HG03575 (cell line): Measurements from ENCODE around the gene POGK.
A peak's percentile ranks its signal among the peaks of the same experiment; 100 is the strongest.
"Not testable (repeated sequence)": the region's sequence is repeated elsewhere in the genome, so short reads cannot be mapped to it uniquely, and the experiment has no call there.

ENCODE experiments used
- ATAC-seq: cut with Tn5 transposase; IDR thresholded peaks from one replicate; pipeline ENCODE4 v1.9.1; 2021; ENCODE audit not compliant: unreplicated experiment, insufficient number of reproducible peaks, low FRiP score; ENCODE audit errors: extremely low read depth

POGK gene

GRCh38 chr1:166848193-166848592 is 8.9 kb downstream of the POGK start:
- ATAC-seq = no peak

- no peak for ATAC-seq
Observed at GRCh38 chr1:166849135-166849534, 9.9 kb downstream of the POGK start.

- no peak for ATAC-seq
Observed at GRCh38 chr1:166852918-166853317, 13.6 kb downstream of the POGK start.

- no peak for ATAC-seq
Observed at GRCh38 chr1:166855558-166855957, 16.3 kb downstream of the POGK start.

- ATAC-seq = no peak
Observed at GRCh38 chr1:166857995-166858394, 18.7 kb downstream of the POGK start.

- no peak for ATAC-seq
Observed at GRCh38 chr1:166858726-166859419, 19.6 kb downstream of the POGK start.

- no peak for ATAC-seq
Observed at GRCh38 chr1:166859597-166859996, 20.3 kb downstream of the POGK start.

GRCh38 chr1:166865926-166866325 is 26.7 kb downstream of the POGK start:
- ATAC-seq = no peak

GRCh38 chr1:166868639-166869038 is 29.4 kb downstream of the POGK start:
- no peak for ATAC-seq

GRCh38 chr1:166869318-166870099 is 30.2 kb downstream of the POGK start:
- no peak for ATAC-seq

- ATAC-seq = no peak
Observed at GRCh38 chr1:166870584-166870983, 31.3 kb downstream of the POGK start.

- no peak for ATAC-seq
Observed at GRCh38 chr1:166874464-166874863, 35.2 kb downstream of the POGK start.

- ATAC-seq = no peak
Observed at GRCh38 chr1:166875302-166875733, 36.0 kb downstream of the POGK start.

- ATAC-seq = peak; percentile 79
Observed at GRCh38 chr1:166875734-166876539, 36.7 kb downstream of the POGK start, which contains the start of gene TADA1. TADA1 (minus strand) TSS chr1:166876264; CDS start chr1:166876233, 31 bp downstream.

GRCh38 chr1:166876540-166876838 is 37.2 kb downstream of the POGK start:
- ATAC-seq = no peak

GRCh38 chr1:166878173-166878917 is 39.1 kb downstream of the POGK start:
- not testable (repeated sequence) for ATAC-seq

- ATAC-seq = no peak
Observed at GRCh38 chr1:166882893-166883292, 43.6 kb downstream of the POGK start.

GRCh38 chr1:166884040-166884642 is 44.9 kb downstream of the POGK start:
- no peak for ATAC-seq

GRCh38 chr1:166884971-166885370 is 45.7 kb downstream of the POGK start:
- no peak for ATAC-seq
